Central memory CD4-positive, alpha-beta T cell (primary cell): Measurements from ENCODE around the gene CLIC5.

Source experiments
- DNase-seq: peaks from one replicate; pipeline ENCODE4 v3.0.0; 2022

Gene CLIC5

DNA sequence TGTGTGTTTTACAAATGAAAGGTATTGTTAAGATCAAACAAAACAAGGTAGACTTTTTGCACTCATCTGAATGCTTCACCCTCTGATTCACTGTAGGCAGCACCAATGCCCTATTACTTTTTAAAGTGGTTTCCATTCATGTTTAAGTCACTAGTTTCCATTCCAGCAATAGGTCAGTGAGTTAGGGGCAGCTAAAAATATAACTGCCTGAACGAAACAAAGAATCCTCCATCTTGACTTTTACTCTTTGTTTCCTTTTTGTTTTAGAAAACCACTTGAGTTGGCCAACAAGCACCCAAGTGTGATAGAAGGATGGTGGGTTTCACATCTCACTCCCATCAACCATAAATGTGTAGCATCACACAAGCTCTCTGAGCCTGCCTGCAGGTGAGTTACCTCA, 25.5 kb downstream of the CLIC5 start:
- DNase-seq: no peak

DNA sequence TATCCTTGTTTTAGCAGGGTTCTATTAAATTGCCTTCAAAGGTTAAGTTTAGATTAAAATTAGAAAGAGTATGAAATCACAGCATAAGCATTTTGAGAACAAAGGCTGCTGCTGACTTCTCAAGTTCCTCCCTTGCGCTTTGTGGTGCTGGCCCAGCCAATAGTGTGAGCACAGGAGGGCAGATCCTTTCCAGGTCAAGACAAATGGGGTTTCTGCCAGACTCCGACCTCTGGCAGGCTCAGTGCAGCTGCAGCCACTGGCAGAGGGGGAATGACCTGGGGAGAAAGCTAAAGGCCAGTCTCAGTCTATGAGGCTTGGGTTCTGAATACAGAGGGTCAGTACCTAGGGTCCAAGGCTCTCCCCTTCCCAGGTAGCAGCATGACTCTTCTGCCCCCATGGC, 27.0 kb downstream of the CLIC5 start:
- DNase-seq: no peak

DNA sequence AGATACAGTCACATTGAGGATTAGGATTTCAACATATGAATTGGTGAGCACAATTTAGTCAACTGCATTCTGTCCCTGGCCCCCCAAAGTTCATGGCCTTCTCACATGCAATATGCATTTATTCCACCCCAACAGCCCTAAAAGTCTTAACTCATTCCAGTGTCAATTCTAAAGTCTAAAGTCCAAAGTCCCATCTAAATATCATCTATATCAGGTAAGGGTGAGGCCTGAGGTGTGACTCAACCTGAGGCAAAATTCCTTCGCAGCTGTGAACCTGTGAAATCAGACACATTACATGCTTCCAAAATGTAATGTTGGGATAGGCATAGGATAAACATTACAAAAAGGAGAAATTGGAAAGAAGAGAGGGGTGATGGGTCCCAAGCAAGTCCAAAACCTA, 27.8 kb downstream of the CLIC5 start:
- no peak for DNase-seq

DNA sequence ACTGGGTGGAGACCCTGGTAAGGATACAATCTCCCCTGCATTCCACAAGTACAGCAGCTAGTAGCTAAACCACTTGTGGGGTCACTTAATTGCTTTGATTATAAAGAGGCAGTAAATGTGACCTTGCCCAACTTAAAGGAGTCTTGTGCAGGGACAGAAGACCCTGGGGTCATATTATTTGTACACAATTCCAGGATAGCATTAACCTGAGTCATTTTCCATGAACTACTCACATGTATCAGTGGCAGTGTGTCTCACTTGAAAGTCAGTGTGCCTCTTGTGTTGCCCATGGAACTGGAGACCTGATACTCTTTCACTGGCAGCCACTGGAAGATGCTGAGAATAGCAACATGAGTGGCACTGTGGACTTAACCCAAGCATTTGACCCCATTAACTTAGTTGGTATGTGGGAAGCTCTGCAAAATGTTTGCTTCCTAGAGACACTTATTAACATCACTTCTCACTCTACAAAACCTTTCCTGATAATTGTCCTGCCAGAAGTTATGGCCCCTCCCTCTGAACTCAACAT, 28.9 kb downstream of the CLIC5 start:
- DNase-seq: no peak

DNA sequence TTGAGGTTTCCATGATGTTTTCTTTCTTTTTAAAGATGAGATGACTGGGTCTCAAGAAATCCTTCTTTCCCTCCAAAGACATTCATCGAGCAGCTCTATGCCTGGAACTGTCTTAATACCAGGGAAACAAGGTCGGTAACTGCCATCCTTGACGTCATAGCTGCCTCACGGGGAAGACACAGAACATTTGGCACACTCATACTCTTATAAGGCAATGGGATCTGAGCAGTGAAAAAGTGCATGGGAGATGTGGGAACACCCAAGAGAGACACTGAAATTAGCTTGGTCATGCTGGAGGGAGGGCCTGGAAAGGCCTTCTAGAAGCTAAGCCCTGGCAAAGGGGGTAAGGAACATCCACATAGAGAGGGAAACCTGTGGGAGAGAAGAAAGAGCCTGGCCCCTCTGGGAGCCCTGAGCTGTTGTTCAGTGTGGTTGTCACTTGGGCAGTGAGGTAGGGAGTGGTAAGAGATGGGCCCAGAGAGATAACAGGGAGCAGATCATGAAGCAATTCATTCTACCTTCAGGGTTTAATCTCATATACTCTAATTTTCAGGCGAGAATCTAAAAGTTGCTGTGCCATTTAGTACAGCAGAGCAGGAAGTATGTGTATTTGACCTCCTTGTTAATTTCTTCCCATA, 30.8 kb downstream of the CLIC5 start:
- no peak for DNase-seq

DNA sequence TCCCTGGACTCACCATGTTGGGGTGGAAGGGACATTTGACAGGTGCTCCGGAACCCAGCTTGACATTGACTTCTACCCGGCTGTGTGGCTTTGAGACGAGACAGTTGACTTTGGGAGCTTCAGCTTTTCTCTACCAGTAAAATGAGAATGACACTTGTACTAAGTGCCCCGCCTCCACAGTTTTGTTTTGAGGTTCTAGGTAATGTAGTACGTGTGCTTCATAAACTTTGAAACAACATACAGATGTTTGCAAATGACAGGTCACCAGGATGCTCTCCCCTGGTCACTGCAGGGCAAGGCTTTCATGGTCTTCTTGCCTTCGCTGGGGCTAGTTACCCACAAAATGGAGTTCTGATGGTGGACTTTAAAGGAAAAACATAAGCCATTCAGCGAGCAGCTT, 31.3 kb downstream of the CLIC5 start:
- no peak for DNase-seq

DNA sequence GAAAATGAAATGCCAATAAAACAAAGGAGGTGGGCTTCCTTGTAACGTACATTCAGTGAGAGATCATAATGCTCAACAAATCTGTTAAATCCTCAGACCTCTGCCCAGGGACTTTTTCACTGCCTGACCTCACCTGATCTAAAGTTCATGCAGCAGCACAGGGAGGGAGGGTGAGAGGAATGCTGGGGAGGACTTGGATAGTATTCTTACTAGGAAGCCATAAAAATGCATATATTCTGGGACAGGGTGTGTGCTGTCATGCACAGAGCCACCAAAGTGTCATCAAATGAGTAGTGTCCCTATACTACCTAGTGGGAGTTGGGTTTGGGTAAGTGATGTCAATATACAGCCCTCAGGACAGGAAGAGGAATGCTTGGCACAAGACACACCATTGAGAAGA, 32.6 kb downstream of the CLIC5 start:
- no peak for DNase-seq

DNA sequence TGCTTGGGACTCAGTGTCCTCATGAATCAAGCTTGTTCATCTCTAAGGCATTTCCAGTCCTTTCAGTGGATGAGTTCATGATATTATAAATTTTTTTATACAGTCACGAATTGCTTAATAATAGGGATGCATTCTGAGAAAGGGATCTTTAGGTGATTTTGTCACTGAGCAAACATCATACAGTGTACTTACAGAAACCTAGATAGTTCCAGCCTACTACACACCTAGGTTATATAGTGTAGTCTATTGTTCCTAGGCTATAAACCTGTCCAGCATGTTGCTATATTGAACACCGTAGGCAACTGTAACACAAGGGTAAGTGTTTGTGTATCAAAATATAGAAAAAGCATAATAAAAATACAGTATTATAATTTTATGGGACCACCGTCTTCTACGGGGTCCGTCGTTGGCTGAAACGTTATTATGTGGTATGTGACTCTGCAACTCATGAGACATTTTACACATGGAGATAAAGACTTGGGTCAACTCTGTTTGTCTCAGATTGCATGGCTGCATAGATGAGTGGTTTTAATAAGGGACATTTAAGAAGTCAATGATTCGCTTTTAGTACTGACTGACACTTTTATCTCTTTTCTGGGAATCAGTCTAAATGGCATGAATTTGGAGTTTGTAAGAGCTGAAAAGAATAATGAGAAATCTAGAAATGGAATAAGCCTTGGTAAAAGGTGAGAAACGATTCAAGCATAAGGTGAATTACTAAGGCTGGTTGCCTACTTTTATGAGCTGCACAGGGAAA, 33.2 kb downstream of the CLIC5 start:
- no peak for DNase-seq

DNA sequence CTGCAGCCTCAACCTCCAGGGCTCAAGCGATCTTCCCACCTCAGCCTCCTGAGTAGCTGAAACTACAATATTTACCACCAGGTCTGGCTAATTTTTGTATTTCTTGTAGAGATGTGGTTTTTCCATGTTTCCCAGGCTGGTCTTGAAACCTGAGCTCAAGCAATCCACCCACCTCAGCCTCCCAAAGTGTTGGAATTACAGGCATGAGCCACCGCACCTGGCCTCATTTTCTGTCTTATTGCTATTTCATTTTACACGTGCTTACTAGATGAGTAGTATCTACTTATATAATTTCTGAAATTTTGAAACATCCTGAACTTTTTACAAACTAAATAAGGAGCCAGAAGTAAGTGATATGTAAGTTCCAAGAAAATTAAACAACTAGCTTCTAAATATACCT, 34.6 kb downstream of the CLIC5 start:
- DNase-seq: no peak

DNA sequence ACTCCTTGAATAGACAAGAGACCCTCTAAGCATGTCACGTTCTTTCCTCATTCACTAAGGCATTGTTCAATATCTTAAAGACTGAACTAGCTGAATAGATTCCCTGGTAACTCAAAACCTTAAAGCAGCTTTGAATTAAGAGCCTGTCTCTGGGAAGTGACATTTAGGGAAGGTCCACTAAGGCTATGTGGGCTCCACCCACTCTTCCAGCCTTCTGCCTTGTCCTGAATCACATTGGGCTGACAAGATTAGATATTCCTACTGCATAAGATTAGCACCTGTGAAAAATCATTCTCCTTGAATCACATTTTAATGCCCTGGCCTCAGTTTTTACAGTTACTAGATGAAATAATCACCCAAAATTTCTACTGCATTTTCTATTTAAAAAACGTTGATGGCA, 36.3 kb downstream of the CLIC5 start:
- no peak for DNase-seq

DNA sequence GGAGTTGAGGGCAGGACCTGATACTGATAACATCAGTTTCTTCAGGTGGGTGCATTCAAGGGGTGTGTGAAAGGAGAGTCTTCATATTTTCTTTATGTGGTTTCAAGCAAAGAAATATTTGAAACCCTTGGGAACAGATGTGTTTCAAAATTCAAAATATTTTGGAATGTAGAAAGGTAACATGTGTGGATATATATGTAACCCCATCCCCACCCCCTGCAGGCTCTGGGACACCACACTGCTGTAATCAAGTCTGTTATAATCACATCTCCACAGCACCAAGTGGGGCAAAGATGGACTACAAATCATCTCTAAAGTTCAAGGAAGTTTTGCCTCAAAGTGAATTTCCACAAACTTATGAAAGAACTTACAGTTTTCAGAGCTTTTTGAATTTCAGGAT, 41.1 kb downstream of the CLIC5 start:
- no peak for DNase-seq

DNA sequence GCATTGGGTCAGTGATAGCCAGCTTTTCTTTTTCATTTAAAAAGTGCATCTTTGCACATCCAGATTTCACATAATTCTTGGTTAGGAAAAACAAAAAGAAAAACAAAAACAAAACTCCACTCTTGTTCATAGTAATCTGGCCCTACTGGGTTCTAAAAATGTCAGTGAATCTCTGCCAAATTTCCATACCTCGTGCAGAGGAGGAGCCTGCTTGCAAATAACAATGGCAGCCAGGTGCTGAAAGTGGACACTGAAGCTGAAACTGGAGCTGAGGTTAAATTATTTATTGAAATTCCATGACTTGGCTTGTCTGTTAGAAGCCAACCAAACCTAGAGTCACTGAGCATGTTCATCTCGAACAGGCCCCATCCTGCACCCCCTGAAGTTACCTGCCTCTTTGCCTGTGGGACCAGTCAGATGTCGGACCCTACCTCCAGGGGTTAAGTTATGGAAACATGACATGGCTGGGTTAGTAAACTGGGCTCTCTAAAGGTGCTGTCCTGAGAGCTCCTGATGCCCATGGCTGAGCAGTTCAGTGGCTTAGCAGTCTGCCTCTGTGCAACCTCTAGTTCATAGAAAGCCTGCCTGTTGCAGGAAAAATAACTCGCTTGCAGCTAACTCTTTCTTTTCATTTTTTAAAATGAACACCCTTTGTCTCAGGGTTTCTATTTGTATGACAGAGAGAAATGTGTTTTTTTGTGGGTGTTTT, 42.7 kb downstream of the CLIC5 start:
- no peak for DNase-seq

DNA sequence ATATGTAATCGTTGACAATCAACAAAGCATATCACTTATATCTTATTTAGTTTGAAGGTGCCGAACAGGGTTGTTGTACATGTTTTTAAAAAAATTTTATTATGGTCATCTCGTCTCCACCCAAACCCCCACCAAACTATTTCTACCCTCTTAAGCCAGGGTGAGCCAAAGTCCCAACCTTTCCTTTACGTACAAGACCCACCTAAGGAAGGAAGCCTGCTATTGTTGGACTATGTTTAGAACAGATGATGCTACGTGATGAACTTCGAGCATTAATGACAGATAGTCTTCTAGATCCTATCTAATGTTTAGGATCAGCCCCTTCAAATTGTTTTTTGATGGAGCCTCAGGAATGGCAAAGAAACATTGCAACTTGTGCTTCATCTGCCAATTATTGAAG, 44.4 kb downstream of the CLIC5 start:
- DNase-seq: no peak

DNA sequence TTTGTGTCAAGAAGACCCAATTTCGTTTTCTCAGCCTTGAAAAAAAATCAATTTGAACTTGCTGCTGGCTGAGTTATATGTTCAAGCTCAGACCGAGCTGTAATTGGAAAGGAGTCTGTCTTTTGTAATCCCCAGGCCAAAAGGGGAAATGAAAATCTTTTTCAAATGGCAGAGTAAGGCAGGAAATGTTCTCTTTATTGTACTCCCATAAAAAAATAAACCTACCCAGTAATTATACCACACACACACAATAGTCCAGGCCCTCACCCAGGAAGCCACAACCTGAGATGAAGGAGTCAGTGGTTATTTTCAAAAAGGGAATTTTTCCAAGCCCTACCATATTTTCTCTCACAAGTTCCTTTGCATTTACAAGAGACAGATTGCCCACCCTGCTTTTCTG, 45.3 kb downstream of the CLIC5 start:
- DNase-seq: no peak

DNA sequence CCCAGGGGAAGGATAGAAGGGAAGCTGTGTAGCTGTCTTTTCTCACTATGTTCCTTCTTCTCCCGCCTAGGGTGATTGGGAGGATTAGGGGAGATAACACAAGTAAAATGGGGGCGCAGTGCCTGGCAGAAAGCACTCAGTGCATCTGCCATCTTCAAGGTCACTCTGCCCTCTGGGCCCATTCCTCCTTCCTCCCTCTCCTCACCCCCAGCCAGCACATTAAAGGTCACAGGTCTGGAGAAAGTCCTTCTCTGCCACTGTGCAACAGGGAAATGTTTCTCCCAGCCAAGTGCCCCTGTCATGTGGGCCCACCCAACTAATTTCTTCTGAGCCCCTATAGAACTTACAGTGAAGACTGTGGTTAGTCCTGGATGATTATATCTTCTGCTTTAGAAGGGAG, 45.8 kb downstream of the CLIC5 start:
- DNase-seq: no peak

DNA sequence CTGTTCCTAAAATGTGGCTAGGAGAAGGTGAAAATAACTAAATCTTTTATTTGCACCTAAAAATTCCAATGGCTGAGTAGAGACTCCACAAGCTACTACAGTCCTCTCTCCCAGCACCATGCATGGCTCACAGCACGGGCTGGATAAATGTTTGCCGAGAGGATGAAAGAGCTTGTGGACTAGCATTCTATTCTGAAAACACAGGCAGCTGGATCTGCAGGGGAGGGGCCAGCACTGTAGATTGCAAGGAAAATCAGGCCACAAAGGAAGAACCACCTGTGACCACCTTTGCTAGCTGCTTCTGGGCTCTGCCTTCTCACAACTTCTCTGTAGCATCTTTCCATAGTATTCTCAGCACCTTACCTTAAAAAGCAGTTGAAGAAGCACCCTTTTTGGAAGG, 46.6 kb downstream of the CLIC5 start:
- no peak for DNase-seq

DNA sequence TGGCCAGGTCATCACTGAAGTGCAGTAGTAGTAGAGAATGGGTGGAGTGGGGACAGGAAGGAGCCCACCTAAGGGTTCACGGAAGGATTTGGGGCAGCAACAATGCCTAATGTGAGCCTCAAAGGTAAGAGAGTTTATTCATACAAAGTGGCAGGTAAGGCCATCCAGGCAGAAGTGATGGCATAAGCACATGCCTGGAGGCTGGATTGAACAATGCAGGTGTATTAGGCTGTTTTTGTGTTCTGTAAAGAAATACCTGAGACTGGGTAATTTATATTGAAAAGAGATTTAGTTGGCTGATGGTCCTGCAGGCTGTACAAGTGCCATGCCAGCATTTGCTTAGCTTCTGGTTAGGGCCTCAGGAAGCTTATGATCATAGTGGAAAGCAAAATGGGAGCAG, 48.3 kb downstream of the CLIC5 start:
- no peak for DNase-seq

DNA sequence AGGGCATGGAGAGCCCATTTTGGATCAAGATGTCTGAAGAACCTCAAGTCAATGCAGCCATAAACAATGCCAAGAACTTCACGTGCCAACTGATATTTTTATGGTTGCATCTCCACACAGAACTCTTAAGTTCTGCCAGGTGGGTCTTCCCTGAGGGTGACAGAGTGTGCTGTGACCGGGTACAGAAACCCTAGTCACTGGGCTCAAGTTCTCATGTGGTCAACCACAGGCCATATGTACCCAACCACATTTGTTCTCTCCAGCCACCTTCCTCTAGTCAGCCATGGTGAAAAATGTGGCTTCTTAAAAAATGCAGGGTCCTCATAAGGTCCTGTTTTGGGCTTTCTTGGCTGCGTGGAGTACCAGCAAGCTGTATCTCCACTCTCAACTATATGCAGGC, 48.9 kb downstream of the CLIC5 start:
- no peak for DNase-seq

DNA sequence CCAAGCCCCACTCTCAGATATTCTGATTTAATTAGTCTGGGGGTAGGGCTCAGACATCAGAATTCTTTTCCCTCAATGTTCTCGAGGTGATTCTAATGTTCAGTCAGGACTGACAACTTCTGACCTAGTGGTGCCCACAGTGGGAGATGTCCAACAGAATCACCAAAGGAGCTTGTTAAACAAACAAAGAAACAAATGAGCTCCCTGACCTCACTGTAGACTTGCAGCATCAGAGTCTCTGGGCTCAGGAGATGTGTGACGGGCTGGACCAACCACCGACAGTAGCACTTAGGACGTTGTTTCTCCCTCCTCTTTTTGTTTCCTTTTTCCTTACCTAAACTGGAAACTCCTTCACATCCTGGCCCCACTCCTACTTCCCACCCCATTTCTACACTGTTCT, 49.3 kb downstream of the CLIC5 start:
- no peak for DNase-seq

DNA sequence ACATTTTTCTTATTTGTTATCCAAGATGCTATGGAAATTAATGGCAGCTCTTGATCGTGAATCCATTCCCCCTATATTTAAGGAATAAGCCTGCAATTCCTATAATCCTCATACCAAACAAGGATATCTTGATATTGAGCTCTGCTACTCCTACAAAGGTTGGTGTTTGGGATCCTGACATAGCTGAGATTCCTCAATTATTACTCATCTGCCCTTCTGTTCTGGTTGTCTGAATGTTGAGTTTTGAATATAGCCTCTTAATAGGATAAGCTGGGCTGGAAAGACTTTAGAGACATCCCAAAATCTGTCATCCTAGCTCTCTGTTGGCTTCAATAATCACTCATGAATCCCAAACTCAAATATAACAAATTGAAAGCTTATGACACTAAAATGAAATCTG, 49.9 kb downstream of the CLIC5 start:
- DNase-seq: no peak

DNA sequence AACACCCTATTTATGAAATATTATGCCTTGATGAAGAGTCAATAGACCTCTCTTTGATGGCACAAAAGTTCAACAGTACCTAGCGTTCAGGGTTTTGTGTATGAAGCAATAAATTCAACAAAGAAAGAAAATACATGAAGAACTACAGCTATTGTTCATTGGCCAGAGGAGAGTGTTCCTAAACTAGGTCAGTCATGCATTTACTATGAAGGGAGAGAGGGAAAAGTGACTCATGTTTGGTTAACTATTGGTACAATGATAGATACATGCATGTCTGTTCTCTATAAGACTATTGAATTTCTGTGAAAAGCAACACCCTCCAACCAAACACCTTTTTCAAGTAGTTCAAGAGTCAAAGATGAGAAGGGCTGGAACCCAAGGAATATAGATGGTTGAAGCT, 50.7 kb downstream of the CLIC5 start:
- no peak for DNase-seq

DNA sequence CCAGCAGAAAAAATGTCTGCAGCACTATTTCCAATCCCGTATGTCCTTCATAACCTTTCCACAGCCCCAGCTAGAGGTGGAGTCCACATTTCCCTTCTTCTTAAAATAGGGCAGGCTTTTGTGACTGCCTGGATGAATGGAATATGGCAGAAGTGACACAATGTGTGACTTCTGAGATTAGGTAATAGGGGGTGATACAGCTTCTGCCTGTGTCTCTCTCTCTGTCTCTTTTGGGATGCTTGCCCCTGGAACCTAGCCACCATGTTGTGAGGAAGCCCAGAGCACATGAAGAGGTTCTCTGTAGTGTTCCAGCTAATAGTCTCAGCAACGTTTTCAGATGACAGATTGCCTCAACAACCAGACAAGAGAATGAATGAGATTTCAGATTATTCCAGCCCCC, 51.4 kb downstream of the CLIC5 start:
- no peak for DNase-seq

DNA sequence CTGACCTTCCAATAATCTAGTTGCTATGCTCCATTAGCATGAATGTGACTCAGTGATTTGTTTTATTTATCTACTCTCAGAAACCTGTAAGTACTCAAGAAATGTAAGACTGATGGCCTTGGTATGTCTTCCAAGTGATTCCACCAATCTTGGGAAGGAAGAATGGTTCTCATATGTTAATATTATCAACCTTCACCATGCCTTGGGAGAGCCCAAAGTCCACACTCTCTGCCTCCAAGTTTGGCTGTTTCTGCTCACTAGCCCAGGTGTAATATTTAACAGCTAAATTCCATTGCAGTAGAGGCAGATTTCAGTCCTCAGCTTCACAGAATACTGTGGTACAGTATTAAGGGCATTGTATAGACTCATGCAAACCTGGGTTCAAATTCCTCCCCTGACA, 51.8 kb downstream of the CLIC5 start:
- DNase-seq: no peak

DNA sequence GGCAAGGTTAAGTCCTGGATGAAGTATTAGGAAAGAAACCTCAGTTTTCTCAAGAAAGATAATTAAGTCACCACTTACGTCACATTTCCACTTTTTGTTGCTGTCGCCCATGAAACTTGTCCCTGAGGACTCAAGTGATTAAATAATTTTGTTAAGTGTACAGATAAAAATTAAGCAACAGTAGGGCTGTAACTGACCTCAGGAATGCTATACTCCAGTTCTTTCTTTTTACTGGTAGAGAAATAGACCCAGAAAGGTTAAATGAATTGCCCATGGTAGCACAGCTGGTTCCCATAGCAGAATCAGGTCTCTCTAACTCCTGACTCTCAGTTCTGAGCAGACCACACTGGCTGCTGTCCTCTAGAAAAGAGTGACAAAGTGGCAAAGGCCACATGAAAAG, 54.5 kb downstream of the CLIC5 start:
- DNase-seq: no peak
